WTC11 (cell line): Measurements from ENCODE around the gene PTPRO.

Experiments used
- ATF1 ChIP-seq: sonication (generic); formaldehyde crosslinking; IDR thresholded peaks from 2 replicates; pipeline ENCODE4 v1.8.1; 2023; ENCODE audit warnings: mild to moderate bottlenecking, moderate library complexity, missing genetic modification reagents
- ATF2 ChIP-seq: sonication (generic); formaldehyde crosslinking; IDR thresholded peaks from 2 replicates; pipeline ENCODE4 v1.8.1; 2022; ENCODE audit warnings: low read depth, missing genetic modification reagents, borderline replicate concordance
- ATF3 ChIP-seq: sonication (generic); formaldehyde crosslinking; conservative IDR thresholded peaks from 2 replicates; pipeline ENCODE4 v1.8.1; 2022; ENCODE audit warnings: mild to moderate bottlenecking, missing genetic modification reagents
- CTCF ChIP-seq: fragments of 200-600 bp; IDR thresholded peaks from 2 replicates; pipeline ENCODE4 v1.8.0; 2022; ENCODE audit warnings: antibody characterized with exemption
- JUN ChIP-seq: sonication (generic); formaldehyde crosslinking; IDR thresholded peaks from 2 replicates; pipeline ENCODE4 v1.8.0; 2023; ENCODE audit warnings: mild to moderate bottlenecking, missing genetic modification reagents
- KAT7 ChIP-seq: sonication (generic); formaldehyde crosslinking; IDR thresholded peaks from 2 replicates; pipeline ENCODE4 v1.8.1; 2023; ENCODE audit warnings: missing genetic modification reagents, mild to moderate bottlenecking, borderline replicate concordance
- NFE2L1 ChIP-seq: sonication (generic); formaldehyde crosslinking; IDR thresholded peaks from 2 replicates; pipeline ENCODE4 v1.8.1; 2023; ENCODE audit warnings: missing genetic modification reagents
- ZBTB21 ChIP-seq: sonication (generic); formaldehyde crosslinking; IDR thresholded peaks from 2 replicates; pipeline ENCODE4 v1.8.1; 2023; ENCODE audit warnings: mild to moderate bottlenecking, missing genetic modification reagents, borderline replicate concordance
- ZNF396 ChIP-seq: fragments of 250-450 bp; sonication (Bioruptor Pico); IDR thresholded peaks from 2 replicates; pipeline ENCODE4 v1.8.0; 2021; ENCODE audit warnings: mild to moderate bottlenecking, moderate library complexity, borderline replicate concordance
- ZNF416 ChIP-seq: fragments of 250-450 bp; sonication (Bioruptor Pico); IDR thresholded peaks from 2 replicates; pipeline ENCODE4 v1.9.0; 2021; ENCODE audit warnings: mild to moderate bottlenecking, inconsistent platforms
- TF ChIP-seq, protein P1 (sequence below): sonication (generic); formaldehyde crosslinking; IDR thresholded peaks from 2 replicates; pipeline ENCODE4 v1.8.0; 2022; ENCODE audit warnings: mild to moderate bottlenecking, missing genetic modification reagents
- TF ChIP-seq, protein P2 (sequence below): sonication (generic); formaldehyde crosslinking; IDR thresholded peaks from 2 replicates; pipeline ENCODE4 v1.8.1; 2023; ENCODE audit warnings: mild to moderate bottlenecking, missing genetic modification reagents, moderate library complexity
- TF ChIP-seq, protein P3 (sequence below): sonication (generic); formaldehyde crosslinking; IDR thresholded peaks from 2 replicates; pipeline ENCODE4 v1.8.0; 2023; ENCODE audit warnings: missing genetic modification reagents

DNA sequence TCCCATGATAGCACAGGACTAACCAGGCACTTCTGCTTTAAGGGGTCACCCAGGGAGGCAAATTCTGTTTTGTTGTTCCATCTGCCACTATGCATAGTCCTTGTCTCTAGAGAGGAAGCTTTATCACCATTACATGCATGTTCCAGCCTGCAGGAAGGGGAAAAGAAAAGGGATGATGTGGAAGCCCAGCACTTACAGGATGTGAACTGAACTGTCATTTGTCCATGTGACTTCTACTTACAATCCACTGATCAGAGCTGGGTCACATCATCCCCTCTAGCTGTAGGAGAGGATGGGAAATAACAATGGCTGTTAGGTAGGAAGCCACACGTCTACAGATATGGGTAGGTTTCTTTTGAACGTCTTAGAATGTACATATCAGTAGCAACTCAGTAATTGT is 203.1 kb downstream of the PTPRO start:
- TF ChIP-seq, protein P1, sequence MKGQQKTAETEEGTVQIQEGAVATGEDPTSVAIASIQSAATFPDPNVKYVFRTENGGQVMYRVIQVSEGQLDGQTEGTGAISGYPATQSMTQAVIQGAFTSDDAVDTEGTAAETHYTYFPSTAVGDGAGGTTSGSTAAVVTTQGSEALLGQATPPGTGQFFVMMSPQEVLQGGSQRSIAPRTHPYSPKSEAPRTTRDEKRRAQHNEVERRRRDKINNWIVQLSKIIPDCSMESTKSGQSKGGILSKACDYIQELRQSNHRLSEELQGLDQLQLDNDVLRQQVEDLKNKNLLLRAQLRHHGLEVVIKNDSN (CRISPR knock-in tag) = no peak
- no peak for TF ChIP-seq CTCF
- no peak for TF ChIP-seq KAT7 (CRISPR knock-in tag)
- TF ChIP-seq, protein P2, sequence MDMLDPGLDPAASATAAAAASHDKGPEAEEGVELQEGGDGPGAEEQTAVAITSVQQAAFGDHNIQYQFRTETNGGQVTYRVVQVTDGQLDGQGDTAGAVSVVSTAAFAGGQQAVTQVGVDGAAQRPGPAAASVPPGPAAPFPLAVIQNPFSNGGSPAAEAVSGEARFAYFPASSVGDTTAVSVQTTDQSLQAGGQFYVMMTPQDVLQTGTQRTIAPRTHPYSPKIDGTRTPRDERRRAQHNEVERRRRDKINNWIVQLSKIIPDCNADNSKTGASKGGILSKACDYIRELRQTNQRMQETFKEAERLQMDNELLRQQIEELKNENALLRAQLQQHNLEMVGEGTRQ (CRISPR knock-in tag) = no peak
- TF ChIP-seq, protein P3, sequence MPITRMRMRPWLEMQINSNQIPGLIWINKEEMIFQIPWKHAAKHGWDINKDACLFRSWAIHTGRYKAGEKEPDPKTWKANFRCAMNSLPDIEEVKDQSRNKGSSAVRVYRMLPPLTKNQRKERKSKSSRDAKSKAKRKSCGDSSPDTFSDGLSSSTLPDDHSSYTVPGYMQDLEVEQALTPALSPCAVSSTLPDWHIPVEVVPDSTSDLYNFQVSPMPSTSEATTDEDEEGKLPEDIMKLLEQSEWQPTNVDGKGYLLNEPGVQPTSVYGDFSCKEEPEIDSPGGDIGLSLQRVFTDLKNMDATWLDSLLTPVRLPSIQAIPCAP = no peak
- no peak for TF ChIP-seq ATF3
- TF ChIP-seq ZBTB21 = no peak
- TF ChIP-seq NFE2L1 (CRISPR knock-in tag) = no peak
- no peak for TF ChIP-seq JUN
- TF ChIP-seq ATF1 (CRISPR knock-in tag) = no peak
- TF ChIP-seq ZNF396 = no peak
- TF ChIP-seq ZNF416 (CRISPR knock-in tag) = no peak
- TF ChIP-seq ATF2 (CRISPR knock-in tag) = no peak
